ENCODE measurements around the gene ZNF70. TPM values are rescaled to one million over a fixed set of nuclear protein-coding genes. Genes with fewer than 3 reads are reported as not detected.

The ZNF70 gene
- total and polyA plus RNA-seq, 9 of the 15 experiments (the other 6 are each of a cell fraction or from before 2014, with no cell fraction given), result 0.14 to 3.3 (median 1.4) TPM

DNA sequence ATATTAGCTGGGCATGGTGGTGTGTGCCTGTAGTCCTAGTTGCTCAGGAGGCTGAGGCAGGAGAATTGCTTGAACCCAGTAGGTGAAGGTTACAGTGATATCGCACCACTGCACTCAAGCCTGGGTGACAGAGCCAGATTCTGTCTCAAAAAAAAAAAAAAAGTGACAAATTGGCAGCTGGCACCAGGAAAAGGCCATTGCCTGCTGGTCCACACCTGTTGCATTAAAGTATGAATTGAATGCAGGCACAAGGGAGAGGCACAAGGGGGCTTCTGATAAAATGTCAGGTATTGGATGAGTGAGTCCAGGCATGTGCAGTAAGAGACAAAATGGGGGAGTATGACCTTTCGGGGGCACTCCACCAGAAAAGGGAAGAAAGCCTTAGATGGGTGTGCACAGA lies 28.2 kb downstream of the ZNF70 start (continued):
- no peak for TF ChIP-seq SAP30 (IDR thresholded peaks at IDR 0.05; ENCODE audit: borderline replicate concordance, insufficient read depth, low read depth, low read length, poor library complexity, severe bottlenecking)
- no peak for TF ChIP-seq ZNF24 (IDR thresholded peaks at IDR 0.05)
- TF ChIP-seq JUND (IDR thresholded peaks at IDR 0.05; ENCODE audit: borderline replicate concordance, low read depth, low read length), result no peak
- no peak for TF ChIP-seq JUND (tag; IDR thresholded peaks at IDR 0.05; ENCODE audit: borderline replicate concordance, low read depth, low read length)
- TF ChIP-seq KLF13 (tag; IDR thresholded peaks at IDR 0.05; ENCODE audit: borderline replicate concordance, low read depth), result no peak
- no peak for TF ChIP-seq ZNF695 (CRISPR knock-in tag; IDR thresholded peaks at IDR 0.05)

DNA sequence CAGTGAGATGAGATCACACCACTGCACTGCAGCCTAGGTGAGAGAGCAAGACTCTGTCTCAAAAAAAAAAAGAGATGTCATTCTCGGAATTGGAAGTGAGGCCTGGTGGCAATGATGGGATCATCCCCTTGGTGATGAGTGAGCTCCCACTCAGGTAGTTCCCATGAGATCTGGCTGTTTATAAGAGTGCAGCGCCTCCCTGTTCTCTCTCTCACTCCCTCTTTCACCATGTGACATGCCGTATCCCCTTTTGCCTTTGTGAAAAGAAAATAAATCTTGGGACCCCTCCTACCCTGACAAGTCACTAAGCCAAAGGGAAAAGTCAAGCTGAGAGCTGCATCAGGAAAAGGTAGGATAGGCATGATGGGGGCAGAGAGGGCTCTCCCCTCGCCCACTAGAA lies 28.8 kb downstream of the ZNF70 start:
- H3K27ac ChIP-seq (ENCODE audit: extremely low read depth, low read depth, low read length), result no peak overlapping the region
- H3K9ac ChIP-seq (ENCODE audit: insufficient read depth in 1 of 2, low read depth in 2 of 2, low read length in 2 of 2), result no peak overlapping the region
- H4K20me1 ChIP-seq (replicated peaks; ENCODE audit: control insufficient read depth, insufficient read depth, low read length), result no peaks in the 10 kb centered on the region
- H2AFZ ChIP-seq (ENCODE audit: low read depth, low read length), result no peak overlapping the region
- H3K4me1 ChIP-seq (replicated peaks in 1 of 2; ENCODE audit: control insufficient read depth in 2 of 2, insufficient read depth in 2 of 2, low read length in 2 of 2), result peaks cover 3 to 5% of the 10 kb centered on the region in 2 experiments; a peak in 4 of 5 replicates
- WGBS (ENCODE audit: insufficient coverage, low coverage, missing lambda C conversion rate), result 33% methylated on average over 2 of the region's 4 CpGs
- H3K79me2 ChIP-seq (ENCODE audit: control insufficient read depth, insufficient read depth, low read length), result peaks cover under 1% of the 10 kb centered on the region; the same call in 2 of the 3 replicates
- intact Hi-C loops (cut with micrococcal nuclease), result no loop called here
- H3K4me2 ChIP-seq (ENCODE audit: insufficient read depth, low read length), result no peak overlapping the region
- BruUV-seq (replicated peaks), result no TSS peak
- no peaks in the 10 kb centered on the region for H3K9me3 ChIP-seq (replicated peaks; ENCODE audit: control insufficient read depth, insufficient read depth, low read depth, low read length)
- H3K4me3 ChIP-seq, result no peak overlapping the region
- ATAC-seq (no peak), DNase-seq (ENCODE audit: extremely low read depth in 1 of 4, low spot score in 3 of 4) (no peak), FAIRE-seq (no peak)
- no peaks in the 10 kb centered on the region for H3K27me3 ChIP-seq (ENCODE audit: control insufficient read depth in 2 of 2, insufficient read depth in 2 of 2, low read length in 2 of 2)
- no peak for TF ChIP-seq NUFIP1 (IDR thresholded peaks at IDR 0.05; ENCODE audit: partially characterized antibody)
- TF ChIP-seq KLF10 (CRISPR knock-in tag; IDR thresholded peaks at IDR 0.05), result no peak
- ChIA-PET POLR2A (no interaction called here), CTCF (ENCODE audit: low intra/inter-chr PET ratio) (interaction anchor here (0.6 kb wide), 1 partner anchor 110 kb away, joined by 3 read pairs; no protein-coding TSS in a partner anchor)
- in situ Hi-C loops (cut with MboI), result no loop called here
- H3K9me1 ChIP-seq (ENCODE audit: control insufficient read depth, insufficient read depth, low read length), result no peaks in the 10 kb centered on the region
- no peaks in the 10 kb centered on the region for H3K36me3 ChIP-seq (ENCODE audit: control insufficient read depth, insufficient read depth, low read length)

Measured in K562 (cell line).